Lower leg skin (tissue), 4 donors: ENCODE measurements around the gene TLNRD1. TPM values are rescaled to one million over a fixed set of nuclear protein-coding genes. Genes with fewer than 3 reads are reported as not detected.

ENCODE experiments used
- DNase-seq, 2 donors: peaks; one replicate each; pipeline ENCODE4 v3.0.0-alpha.2; 2019; ENCODE audit warnings: low spot score in 2 of 2
- H3K4me3 ChIP-seq: fragments of 200-600 bp; sonication (generic); 2 replicates; pipeline ENCODE4 v1.5.1; 2017; ENCODE audit warnings: mild to moderate bottlenecking, low read depth; ENCODE audit not compliant: poor library complexity, severe bottlenecking
- POLR2A ChIP-seq, 2 donors: fragments of 450-650 bp; IDR thresholded peaks; one replicate each; pipeline ENCODE4 v1.6.1; 2016 to 2017; ENCODE audit warnings: antibody characterized with exemption in 2 of 2, mild to moderate bottlenecking in 1 of 2, moderate library complexity in 1 of 2
- WGBS, 2 donors: methylation state at CpG; one replicate each; pipeline ENCODE4 v1.1.5; 2018; 5-methylcytosine and 5-hydroxymethylcytosine counted together
- intact Hi-C: fragments of 100-400 bp; cut with DNase I; formaldehyde crosslinking; loops from one replicate; pipeline ENCODE4 v1.15.0; 2023; ENCODE audit warnings: low total_unique reads
- microRNA-seq, 2 donors: library from miRNA; unstranded; fragments of <30 nt; microRNA quantifications; one replicate each; pipeline ENCODE4, GENCODE V29; 2016; ENCODE audit warnings: borderline replicate concordance in 2 of 2, borderline number of aligned reads in 1 of 2
- total RNA-seq, 4 donors: library from RNA; depleted of rRNA; stranded (reverse); fragments of >200 nt; gene quantifications; one replicate each; pipeline ENCODE4 v1.1.0, GENCODE V29; 2016
- TF ChIP-seq, protein P1 (sequence below), 3 donors: fragments of 450-650 bp; IDR thresholded peaks; one replicate each; pipeline ENCODE4 v1.5.1; 2016; ENCODE audit warnings: antibody characterized with exemption in 3 of 3, mild to moderate bottlenecking in 3 of 3, moderate library complexity in 2 of 3

The TLNRD1 gene
- total RNA-seq, 4 donors from 2014 or later, result 7.3 to 15.0 (median 12.1) TPM

DNA sequence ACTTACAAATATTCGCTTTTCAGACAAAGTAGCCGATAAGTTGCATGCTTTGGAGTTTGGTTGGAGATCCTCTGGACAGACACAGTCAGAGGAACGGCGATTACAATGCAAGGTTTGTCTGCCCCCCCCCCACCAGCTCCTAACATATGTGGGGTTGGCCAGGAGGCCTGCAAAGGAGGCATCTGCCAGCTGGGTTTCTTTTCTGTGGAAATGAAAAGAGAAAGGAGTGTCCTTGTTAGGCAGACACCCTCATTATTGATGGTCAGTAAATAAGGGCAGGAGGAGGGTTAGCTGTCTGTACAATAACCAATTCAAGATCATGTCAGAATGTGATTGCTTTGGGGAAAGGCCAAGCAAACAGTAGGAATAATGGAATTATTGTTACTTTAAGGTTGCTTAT lies 49.1 kb downstream of the TLNRD1 start:
- intact Hi-C loops, result no loop called here
- no peak overlapping the region for H3K4me3 ChIP-seq
- TF ChIP-seq, protein P1, sequence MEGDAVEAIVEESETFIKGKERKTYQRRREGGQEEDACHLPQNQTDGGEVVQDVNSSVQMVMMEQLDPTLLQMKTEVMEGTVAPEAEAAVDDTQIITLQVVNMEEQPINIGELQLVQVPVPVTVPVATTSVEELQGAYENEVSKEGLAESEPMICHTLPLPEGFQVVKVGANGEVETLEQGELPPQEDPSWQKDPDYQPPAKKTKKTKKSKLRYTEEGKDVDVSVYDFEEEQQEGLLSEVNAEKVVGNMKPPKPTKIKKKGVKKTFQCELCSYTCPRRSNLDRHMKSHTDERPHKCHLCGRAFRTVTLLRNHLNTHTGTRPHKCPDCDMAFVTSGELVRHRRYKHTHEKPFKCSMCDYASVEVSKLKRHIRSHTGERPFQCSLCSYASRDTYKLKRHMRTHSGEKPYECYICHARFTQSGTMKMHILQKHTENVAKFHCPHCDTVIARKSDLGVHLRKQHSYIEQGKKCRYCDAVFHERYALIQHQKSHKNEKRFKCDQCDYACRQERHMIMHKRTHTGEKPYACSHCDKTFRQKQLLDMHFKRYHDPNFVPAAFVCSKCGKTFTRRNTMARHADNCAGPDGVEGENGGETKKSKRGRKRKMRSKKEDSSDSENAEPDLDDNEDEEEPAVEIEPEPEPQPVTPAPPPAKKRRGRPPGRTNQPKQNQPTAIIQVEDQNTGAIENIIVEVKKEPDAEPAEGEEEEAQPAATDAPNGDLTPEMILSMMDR (IDR thresholded peaks at IDR 0.05), result no peak
- TF ChIP-seq POLR2A (IDR thresholded peaks at IDR 0.05), result no peak
- 70 to 88% methylated on average over 4 of the region's 4 CpGs for WGBS, 2 donors
- no peak for DNase-seq

DNA sequence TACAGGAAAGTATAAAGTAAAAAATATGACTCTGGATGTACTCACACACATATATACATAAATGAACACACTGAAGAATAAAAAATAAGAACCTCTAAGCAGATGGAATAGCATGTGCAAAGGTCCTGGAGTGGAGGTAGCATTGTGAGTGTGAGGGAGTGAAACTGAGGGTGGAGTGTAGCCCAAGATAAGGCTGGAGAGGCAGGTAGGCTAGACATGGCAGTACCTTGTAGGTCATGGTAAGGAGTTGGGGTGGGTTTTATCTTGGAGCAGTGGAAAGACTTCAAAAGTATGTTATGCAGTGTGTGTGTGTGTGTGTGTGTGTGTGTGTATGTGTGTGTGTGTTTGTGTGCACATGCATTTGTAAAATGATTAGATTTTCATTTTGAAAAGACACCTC lies 49.5 kb downstream of the TLNRD1 start:
- intact Hi-C loops, result no loop called here
- DNase-seq, result no peak
- no peak overlapping the region for H3K4me3 ChIP-seq
- TF ChIP-seq POLR2A (IDR thresholded peaks at IDR 0.05), result no peak
- TF ChIP-seq, protein P1 (IDR thresholded peaks at IDR 0.05), result no peak

DNA sequence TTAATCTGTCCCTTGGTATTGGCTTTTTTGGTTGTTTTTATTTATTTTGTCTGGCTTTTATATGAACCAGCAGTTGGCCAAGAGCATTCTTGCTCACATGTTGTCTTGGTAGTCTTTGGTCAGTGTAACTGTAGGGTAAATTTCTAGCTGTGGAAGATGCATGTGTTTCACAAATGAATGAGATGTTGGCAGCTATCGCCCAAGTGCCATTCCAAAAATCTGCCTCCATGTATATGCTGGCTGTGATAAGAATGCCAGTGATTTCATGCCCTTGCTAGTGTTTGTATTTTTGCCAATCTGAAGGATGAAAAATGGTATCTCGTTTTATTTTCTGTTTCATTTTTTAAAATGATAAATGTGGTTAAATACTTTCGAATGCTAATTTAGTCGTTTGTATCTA lies 50.1 kb downstream of the TLNRD1 start:
- intact Hi-C loops, result no loop called here
- 44 to 53% methylated on average over 4 of the region's 4 CpGs for WGBS, 2 donors
- DNase-seq, result no peak
- no peak for TF ChIP-seq POLR2A (IDR thresholded peaks at IDR 0.05)
- TF ChIP-seq, protein P1 (IDR thresholded peaks at IDR 0.05), result no peak
- H3K4me3 ChIP-seq, result no peak overlapping the region

DNA sequence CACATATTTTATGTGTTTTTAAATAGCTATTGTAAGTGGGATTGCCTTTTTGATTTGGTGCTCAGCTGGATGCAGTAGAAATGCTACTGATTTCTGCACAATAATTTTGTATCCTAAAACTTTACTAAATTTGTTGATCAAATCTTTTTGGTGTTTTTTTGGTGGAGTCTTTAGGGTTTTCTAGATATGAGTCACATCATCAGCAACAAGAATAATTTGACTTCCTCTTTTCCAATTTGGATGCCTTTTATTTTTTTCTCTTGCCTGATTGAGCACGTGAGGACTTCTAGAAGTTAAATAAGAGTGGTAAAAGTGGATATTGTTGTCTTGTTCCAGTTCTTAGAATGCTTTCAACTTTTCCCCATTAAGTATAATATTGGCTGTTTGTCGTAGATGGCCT lies 51.3 kb downstream of the TLNRD1 start:
- DNase-seq, result no peak
- TF ChIP-seq, protein P1 (IDR thresholded peaks at IDR 0.05), result no peak
- TF ChIP-seq POLR2A (IDR thresholded peaks at IDR 0.05), result no peak
- H3K4me3 ChIP-seq, result no peak overlapping the region
- intact Hi-C loops, result no loop called here
- WGBS, 2 donors, result 65 to 79% methylated on average over 2 of the region's 2 CpGs

DNA sequence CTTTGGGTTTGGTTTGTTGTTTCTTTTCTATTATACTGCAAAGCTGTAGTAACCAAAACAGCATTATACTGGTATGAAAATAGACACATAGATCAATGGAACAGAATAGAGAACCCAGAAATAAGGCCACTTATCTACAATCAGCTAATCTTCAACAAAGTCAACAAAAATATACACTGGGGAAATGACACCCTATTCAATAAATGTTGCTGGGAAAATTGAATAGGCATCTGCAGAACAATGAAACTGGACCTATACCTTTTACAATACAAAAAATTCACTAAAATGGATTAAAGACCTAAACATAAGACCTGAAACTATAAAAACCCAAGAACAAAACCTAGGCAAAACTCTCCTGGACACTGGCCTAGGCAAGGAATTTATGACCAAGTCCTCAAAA lies 52.9 kb downstream of the TLNRD1 start:
- TF ChIP-seq POLR2A (IDR thresholded peaks at IDR 0.05), result no peak
- TF ChIP-seq, protein P1 (IDR thresholded peaks at IDR 0.05), result no peak
- intact Hi-C loops, result no loop called here
- DNase-seq, result no peak
- H3K4me3 ChIP-seq, result no peak overlapping the region

DNA sequence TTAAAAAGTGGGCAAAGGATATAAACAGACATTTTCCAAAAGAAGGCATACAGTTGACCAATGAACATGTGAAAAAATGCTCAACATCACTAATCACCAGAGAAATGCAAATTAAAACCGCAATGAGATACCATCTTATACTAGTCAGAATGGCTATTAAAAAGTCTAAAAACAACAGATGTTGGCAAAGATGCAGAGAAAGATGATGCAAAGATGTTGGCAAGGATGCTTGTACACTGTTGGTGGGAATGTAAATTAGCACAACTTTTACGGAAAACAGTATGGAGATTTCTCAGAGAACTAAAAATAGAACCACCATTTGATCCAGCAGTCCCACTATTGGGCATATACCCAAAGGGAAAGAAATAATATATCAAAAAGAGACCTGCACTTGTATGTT lies 53.5 kb downstream of the TLNRD1 start:
- no peak for TF ChIP-seq POLR2A (IDR thresholded peaks at IDR 0.05)
- intact Hi-C loops, result no loop called here
- H3K4me3 ChIP-seq, result no peak overlapping the region
- no peak for DNase-seq
- 29 to 37% methylated on average over 2 of the region's 2 CpGs for WGBS, 2 donors

Small RNAs within 50 kb of the gene (microRNA-seq; reads per million reads assigned to microRNA genes)
- gene MIR4514, result 0 reads per million in 2 donors

Other genes starting within 250 kb of the TLNRD1 start
- gene CEMIP, start 221.6 kb upstream of the TLNRD1 start, total RNA-seq, result 1 to 10 TPM; 3.4 to 9.7 (median 4.9) TPM
- gene MESD, start 11.1 kb upstream of the TLNRD1 start, total RNA-seq, result 10 to 100 TPM; 17.1 to 18.3 (median 17.7) TPM
- gene CFAP161, start 133.3 kb downstream of the TLNRD1 start, total RNA-seq, result under 1 TPM in 2 of 4 donors, not detected in 2; 0.25 to 0.49 TPM
- gene IL16, start 196.0 kb downstream of the TLNRD1 start, total RNA-seq, result 10 to 100 TPM in 3 of 4 donors, 1 to 10 TPM in 1; 9.7 to 15.2 (median 10.9) TPM